Loucy (cell line): ENCODE data around the gene PER2.

Experiments used
- H2AFZ ChIP-seq: fragments of 200-600 bp; sonication (generic); 2 replicates; pipeline ENCODE4 v1.6.0; 2016; ENCODE audit warnings: antibody characterized with exemption, mild to moderate bottlenecking, low read length, moderate library complexity
- H3F3A ChIP-seq: fragments of 200-600 bp; 2 replicates; pipeline ENCODE4 v1.6.0; 2016; ENCODE audit warnings: antibody characterized with exemption, low read depth, mild to moderate bottlenecking
- H3K27me3 ChIP-seq: fragments of 200-600 bp; sonication (generic); 2 replicates; pipeline ENCODE4 v1.6.1; 2014; ENCODE audit warnings: low read length, mild to moderate bottlenecking; ENCODE audit not compliant: insufficient read depth, poor library complexity, severe bottlenecking
- H3K36me3 ChIP-seq: fragments of 200-600 bp; sonication (generic); 2 replicates; pipeline ENCODE4 v1.6.1; 2016; ENCODE audit warnings: low read length; ENCODE audit not compliant: insufficient read depth
- H3K4me1 ChIP-seq: fragments of 200-600 bp; sonication (generic); 2 replicates; pipeline ENCODE4 v1.5.1; 2014; ENCODE audit warnings: low read length, mild to moderate bottlenecking; ENCODE audit not compliant: insufficient read depth, poor library complexity, severe bottlenecking
- H3K4me2 ChIP-seq: fragments of 200-600 bp; sonication (generic); 2 replicates; pipeline ENCODE4 v1.6.0; 2014; ENCODE audit warnings: antibody characterized with exemption, low read length, low read depth, mild to moderate bottlenecking; ENCODE audit not compliant: poor library complexity, severe bottlenecking
- H3K4me3 ChIP-seq: fragments of 200-600 bp; sonication (generic); 2 replicates; pipeline ENCODE4 v1.5.1; 2014; ENCODE audit warnings: low read length, mild to moderate bottlenecking, mixed read lengths; ENCODE audit not compliant: poor library complexity, severe bottlenecking
- H3K79me2 ChIP-seq: fragments of 200-600 bp; sonication (generic); 2 replicates; pipeline ENCODE4 v1.6.1; 2014; ENCODE audit warnings: low read length; ENCODE audit not compliant: insufficient read depth
- H3K9ac ChIP-seq: fragments of 200-600 bp; sonication (generic); 2 replicates; pipeline ENCODE4 v1.6.0; 2014; ENCODE audit warnings: mild to moderate bottlenecking, low read depth, low read length, moderate library complexity; ENCODE audit not compliant: poor library complexity, severe bottlenecking
- H3K9me2 ChIP-seq: fragments of 200-600 bp; sonication (generic); replicated peaks from 2 replicates; pipeline ENCODE4 v1.6.1; 2016; ENCODE audit warnings: low read depth, low read length, mixed read lengths
- H3K9me3 ChIP-seq: fragments of 200-600 bp; sonication (generic); 2 replicates; pipeline ENCODE4 v1.6.1; 2014; ENCODE audit warnings: mild to moderate bottlenecking, antibody characterized with exemption, low read length, low read depth; ENCODE audit not compliant: insufficient read depth
- H4K20me1 ChIP-seq: fragments of 200-600 bp; sonication (generic); 2 replicates; pipeline ENCODE4 v1.6.0; 2014; ENCODE audit warnings: antibody characterized with exemption, low read length, mild to moderate bottlenecking; ENCODE audit not compliant: insufficient read depth, poor library complexity, severe bottlenecking
- EZH2phosphoT487 ChIP-seq: fragments of 200-600 bp; IDR thresholded peaks from 2 replicates; pipeline ENCODE4 v1.6.1; 2018; ENCODE audit warnings: antibody characterized with exemption, mild to moderate bottlenecking, moderate library complexity, borderline replicate concordance
- TF ChIP-seq, protein P1 (sequence below): fragments of 200-600 bp; sonication (generic); conservative IDR thresholded peaks from 2 replicates; pipeline ENCODE4 v1.5.1; 2014; ENCODE audit warnings: mild to moderate bottlenecking, antibody characterized with exemption, low read length

PER2 gene

DNA sequence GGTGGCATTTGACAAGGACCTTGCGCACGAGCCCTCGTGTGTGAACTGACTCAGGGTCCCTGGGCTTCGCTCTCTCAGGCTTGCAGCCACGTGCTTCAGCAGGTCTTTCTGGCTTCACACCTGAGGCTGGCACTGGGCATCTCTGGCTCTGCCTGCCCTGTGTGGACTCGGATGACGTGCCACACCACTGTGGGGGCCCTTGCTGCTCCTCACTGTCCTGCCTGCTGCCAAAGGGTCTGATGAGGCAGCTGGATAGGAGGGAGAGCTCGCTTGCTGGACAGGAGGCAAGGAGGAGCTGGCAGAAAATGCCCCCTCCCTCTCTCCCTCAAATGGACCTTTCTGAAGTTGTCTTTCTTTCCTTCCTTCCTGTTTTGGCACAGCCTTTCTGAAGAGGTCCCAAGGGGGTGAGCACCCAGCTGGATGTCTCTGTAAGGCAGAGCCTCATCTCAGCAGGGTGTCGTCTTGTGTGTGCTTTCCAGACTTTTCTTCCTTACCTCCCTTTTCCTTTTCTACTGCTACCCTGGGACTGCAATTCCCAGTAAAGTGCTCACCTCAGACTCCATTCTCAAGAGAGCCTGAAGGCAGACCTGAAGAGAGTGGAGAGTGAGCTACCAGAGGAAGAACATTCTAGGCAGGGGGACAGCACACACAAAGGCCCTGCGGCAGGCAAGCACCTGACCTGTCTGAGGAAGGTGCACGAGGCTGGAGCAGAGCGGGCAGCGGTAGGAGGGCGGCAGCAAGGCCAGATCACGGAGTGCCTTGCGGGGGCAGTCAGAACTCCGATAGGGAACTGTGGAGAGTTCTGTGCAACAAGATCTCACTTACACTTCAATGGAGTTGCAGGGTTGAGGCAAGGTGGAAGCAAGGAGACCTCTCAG, 5.3 kb downstream of the PER2 start:
- TF ChIP-seq, protein P1, sequence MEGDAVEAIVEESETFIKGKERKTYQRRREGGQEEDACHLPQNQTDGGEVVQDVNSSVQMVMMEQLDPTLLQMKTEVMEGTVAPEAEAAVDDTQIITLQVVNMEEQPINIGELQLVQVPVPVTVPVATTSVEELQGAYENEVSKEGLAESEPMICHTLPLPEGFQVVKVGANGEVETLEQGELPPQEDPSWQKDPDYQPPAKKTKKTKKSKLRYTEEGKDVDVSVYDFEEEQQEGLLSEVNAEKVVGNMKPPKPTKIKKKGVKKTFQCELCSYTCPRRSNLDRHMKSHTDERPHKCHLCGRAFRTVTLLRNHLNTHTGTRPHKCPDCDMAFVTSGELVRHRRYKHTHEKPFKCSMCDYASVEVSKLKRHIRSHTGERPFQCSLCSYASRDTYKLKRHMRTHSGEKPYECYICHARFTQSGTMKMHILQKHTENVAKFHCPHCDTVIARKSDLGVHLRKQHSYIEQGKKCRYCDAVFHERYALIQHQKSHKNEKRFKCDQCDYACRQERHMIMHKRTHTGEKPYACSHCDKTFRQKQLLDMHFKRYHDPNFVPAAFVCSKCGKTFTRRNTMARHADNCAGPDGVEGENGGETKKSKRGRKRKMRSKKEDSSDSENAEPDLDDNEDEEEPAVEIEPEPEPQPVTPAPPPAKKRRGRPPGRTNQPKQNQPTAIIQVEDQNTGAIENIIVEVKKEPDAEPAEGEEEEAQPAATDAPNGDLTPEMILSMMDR, result no peak
- Histone ChIP-seq H3K4me2 (peak overlapping the region; percentile 50), H3K9me2 (no peaks in the 10 kb centered on the region), H3F3A (no peaks in the 10 kb centered on the region), H3K4me1 (peaks cover 62% of the 10 kb centered on the region), H4K20me1 (peaks cover 34% of the 10 kb centered on the region), H3K36me3 (no peaks in the 10 kb centered on the region), H3K9me3 (no peaks in the 10 kb centered on the region), H3K9ac (peak overlapping the region; percentile 23), H3K79me2 (peaks cover 91% of the 10 kb centered on the region), H2AFZ (no peak overlapping the region), H3K4me3 (peak overlapping the region; percentile 21), H3K27me3 (no peaks in the 10 kb centered on the region)

DNA sequence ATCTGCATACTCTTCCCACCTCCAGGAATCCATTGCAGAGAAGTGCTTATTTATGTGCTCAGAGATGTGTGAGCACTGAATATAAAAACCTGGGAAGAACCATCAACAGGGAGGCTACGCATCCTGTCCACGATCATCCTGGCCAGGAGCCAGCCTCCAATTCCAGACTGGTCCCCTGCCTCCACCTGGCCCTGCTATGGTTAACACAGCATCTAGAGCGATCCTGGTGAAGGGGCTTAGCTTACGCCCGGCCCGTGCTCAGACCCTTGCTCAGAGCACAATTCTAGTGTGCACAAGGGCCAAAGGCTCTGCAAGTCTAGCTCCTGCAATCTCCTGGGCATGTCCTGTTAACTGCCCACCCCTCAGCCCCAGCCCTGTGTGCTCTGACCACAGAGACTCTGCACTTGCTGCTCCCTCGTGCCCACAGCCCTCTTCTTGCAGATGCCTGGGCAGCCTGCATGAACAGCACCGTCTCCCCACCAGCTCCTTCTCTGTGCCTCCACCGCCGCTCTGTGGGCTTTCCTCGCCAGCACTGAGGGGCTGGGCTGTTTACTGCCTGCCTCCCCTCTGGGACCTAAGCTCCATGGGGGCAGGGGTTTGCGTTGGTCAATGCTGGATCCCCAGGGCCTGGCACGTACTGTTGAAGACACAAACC, 6.5 kb downstream of the PER2 start:
- no peak overlapping the region for H3K4me3 ChIP-seq
- H3K27me3 ChIP-seq, result no peaks in the 10 kb centered on the region
- H3K9ac ChIP-seq, result no peak overlapping the region
- H2AFZ ChIP-seq, result no peak overlapping the region
- peaks cover 6% of the 10 kb centered on the region; the same call in 1 of the 2 replicates for H3K36me3 ChIP-seq
- H3K79me2 ChIP-seq, result peaks cover 79% of the 10 kb centered on the region
- no peaks in the 10 kb centered on the region for H3K9me2 ChIP-seq
- H3K4me2 ChIP-seq, result peak overlapping the region; percentile 0
- peaks cover 53% of the 10 kb centered on the region for H3K4me1 ChIP-seq
- H3K9me3 ChIP-seq, result no peaks in the 10 kb centered on the region
- peaks cover 22% of the 10 kb centered on the region for H4K20me1 ChIP-seq
- TF ChIP-seq, protein P1, result no peak
- TF ChIP-seq EZH2phosphoT487, result no peak
- H3F3A ChIP-seq, result no peaks in the 10 kb centered on the region

DNA sequence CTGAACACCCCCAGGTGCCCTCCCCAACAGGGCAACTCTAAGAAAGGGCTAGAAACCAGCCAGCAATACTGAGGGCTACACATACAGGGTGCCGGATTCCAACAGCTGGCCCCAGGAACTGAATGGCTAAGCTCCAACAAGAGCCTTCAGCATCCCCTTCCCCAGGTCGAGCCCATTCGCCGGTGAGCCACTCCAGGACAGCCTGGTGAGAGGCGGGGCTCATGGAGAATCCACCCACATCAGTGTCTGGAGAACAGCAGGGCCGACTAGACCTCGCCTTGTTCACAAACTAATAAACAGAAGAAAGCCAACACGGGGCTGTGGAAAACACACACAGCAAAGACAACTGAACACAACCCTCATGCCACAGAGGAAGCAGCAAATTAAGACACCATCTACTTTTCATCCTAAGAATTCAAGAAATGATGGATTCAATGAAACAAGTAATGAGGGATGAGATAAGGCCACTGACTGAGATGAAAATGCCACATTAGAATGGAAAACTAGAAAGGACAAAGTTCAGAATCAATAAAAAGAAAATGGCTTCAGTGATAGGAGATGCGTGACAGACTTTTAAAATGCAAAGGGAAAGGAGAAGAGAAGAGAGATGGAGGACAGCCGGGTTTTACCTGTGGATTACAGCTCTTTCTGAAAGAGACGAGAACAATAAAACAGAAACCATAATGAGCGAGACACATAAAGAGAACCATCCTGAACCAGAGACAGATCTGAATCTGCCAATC, 8.2 kb downstream of the PER2 start:
- Histone ChIP-seq H3K9me3 (no peaks in the 10 kb centered on the region), H3K27me3 (no peaks in the 10 kb centered on the region), H2AFZ (no peak overlapping the region), H3K4me2 (no peak overlapping the region), H3K4me3 (no peak overlapping the region), H3F3A (no peaks in the 10 kb centered on the region), H3K36me3 (peaks cover 22% of the 10 kb centered on the region; the same call in 1 of the 2 replicates), H3K4me1 (peaks cover 36% of the 10 kb centered on the region), H3K79me2 (peaks cover 62% of the 10 kb centered on the region), H4K20me1 (peaks cover 13% of the 10 kb centered on the region), H3K9ac (no peak overlapping the region), H3K9me2 (no peaks in the 10 kb centered on the region)
- TF ChIP-seq, protein P1, result no peak
- no peak for TF ChIP-seq EZH2phosphoT487
